ENCODE results near the gene DSPP. TPM values are rescaled to one million over a fixed set of nuclear protein-coding genes. Genes with fewer than 3 reads are reported as not detected.

The DSPP gene
- total RNA-seq, 2 experiments from 2014 or later, result not detected

GRCh38 chr4:87601361-87601760, 7.0 kb upstream of the DSPP start:
- ChIA-PET CTCF (no interaction called here), POLR2A (no interaction called here)
- H3K36me3 ChIP-seq (ENCODE audit: insufficient read depth, low read length), result no peaks in the 10 kb centered on the region
- no peak overlapping the region for H3K4me3 Mint-ChIP-seq
- H3K4me3 ChIP-seq (ENCODE audit: low read length), result no peak overlapping the region
- ATAC-seq (ENCODE audit: poor library complexity), result no peak
- H3K27ac Mint-ChIP-seq, result no peak overlapping the region
- H3K36me3 Mint-ChIP-seq (ENCODE audit: low read depth), result no peaks in the 10 kb centered on the region
- H3K4me1 ChIP-seq (ENCODE audit: insufficient read depth, low read length), result no peaks in the 10 kb centered on the region
- peaks cover under 1% of the 10 kb centered on the region for H3K9me3 Mint-ChIP-seq
- H3K27ac ChIP-seq (ENCODE audit: low read depth in 1 of 2, low read length in 2 of 2), result no peak overlapping the region
- DNase-seq, result no peak
- H3K27me3 Mint-ChIP-seq, result peaks cover 37% of the 10 kb centered on the region
- no peaks in the 10 kb centered on the region for H3K4me1 Mint-ChIP-seq (ENCODE audit: low read depth)
- H3K9me3 ChIP-seq (ENCODE audit: control insufficient read depth in 1 of 2, insufficient read depth in 1 of 2, low read length in 2 of 2), result no peaks in the 10 kb centered on the region
- intact Hi-C loops (cut with DNase I, micrococcal nuclease), result no loop called here
- TF ChIP-seq CTCF (IDR thresholded peaks at IDR 0.05), result no peak
- no peaks in the 10 kb centered on the region for H3K27me3 ChIP-seq (ENCODE audit: control insufficient read depth in 1 of 2, insufficient read depth in 2 of 2, low read length in 2 of 2)

- Histone ChIP-seq H3K4me3 (ENCODE audit: low read length) (no peak overlapping the region), H3K27ac (ENCODE audit: low read depth in 1 of 2, low read length in 2 of 2) (no peak overlapping the region), H3K4me1 (ENCODE audit: insufficient read depth, low read length) (no peaks in the 10 kb centered on the region), H3K9me3 (ENCODE audit: control insufficient read depth in 1 of 2, insufficient read depth in 1 of 2, low read length in 2 of 2) (no peaks in the 10 kb centered on the region), H3K27me3 (ENCODE audit: control insufficient read depth in 1 of 2, insufficient read depth in 2 of 2, low read length in 2 of 2) (peaks cover 2 to 7% of the 10 kb centered on the region in 2 experiments), H3K36me3 (ENCODE audit: insufficient read depth, low read length) (no peaks in the 10 kb centered on the region)
- no peaks in the 10 kb centered on the region for H3K9me3 Mint-ChIP-seq
- TF ChIP-seq CTCF (IDR thresholded peaks at IDR 0.05), result no peak
- ChIA-PET CTCF (no interaction called here), POLR2A (no interaction called here)
- no peak overlapping the region for H3K4me3 Mint-ChIP-seq
- no peak overlapping the region for H3K27ac Mint-ChIP-seq
- ATAC-seq (ENCODE audit: poor library complexity), result no peak
- intact Hi-C loops (cut with DNase I, micrococcal nuclease), result no loop called here
- no peak for DNase-seq
- no peaks in the 10 kb centered on the region for H3K4me1 Mint-ChIP-seq (ENCODE audit: low read depth)
- peaks cover 4% of the 10 kb centered on the region for H3K27me3 Mint-ChIP-seq
- no peaks in the 10 kb centered on the region for H3K36me3 Mint-ChIP-seq (ENCODE audit: low read depth)
Measured at GRCh38 chr4:87614292-87614890, 6.1 kb downstream of the DSPP start.

- DNase-seq, result no peak
- no peaks in the 10 kb centered on the region for H3K36me3 Mint-ChIP-seq (ENCODE audit: low read depth)
- no peaks in the 10 kb centered on the region for H3K9me3 ChIP-seq (ENCODE audit: control insufficient read depth in 1 of 2, insufficient read depth in 1 of 2, low read length in 2 of 2)
- H3K27me3 ChIP-seq (ENCODE audit: control insufficient read depth in 1 of 2, insufficient read depth in 2 of 2, low read length in 2 of 2), result peaks cover 0 to 2% of the 10 kb centered on the region in 2 experiments
- no peak for TF ChIP-seq CTCF (IDR thresholded peaks at IDR 0.05)
- no peaks in the 10 kb centered on the region for H3K4me1 Mint-ChIP-seq (ENCODE audit: low read depth)
- no peaks in the 10 kb centered on the region for H3K36me3 ChIP-seq (ENCODE audit: insufficient read depth, low read length)
- no peak overlapping the region for H3K4me3 Mint-ChIP-seq
- H3K27ac ChIP-seq (ENCODE audit: low read depth in 1 of 2, low read length in 2 of 2), result no peak overlapping the region
- POLR2A ChIA-PET, result no interaction called here
- no peak for ATAC-seq (ENCODE audit: poor library complexity)
- intact Hi-C loops (cut with DNase I, micrococcal nuclease), result no loop called here
- H3K27ac Mint-ChIP-seq, result no peak overlapping the region
- CTCF ChIA-PET, result no interaction called here
- peaks cover 12% of the 10 kb centered on the region for H3K27me3 Mint-ChIP-seq
- H3K4me1 ChIP-seq (ENCODE audit: insufficient read depth, low read length), result no peaks in the 10 kb centered on the region
- H3K9me3 Mint-ChIP-seq, result no peaks in the 10 kb centered on the region
- H3K4me3 ChIP-seq (ENCODE audit: low read length), result no peak overlapping the region
Measured at GRCh38 chr4:87616268-87616667, 7.9 kb downstream of the DSPP start.

All from CD4-positive, alpha-beta T cell (primary cell).